ENCODE results near the gene MADCAM1. TPM values are rescaled to one million over a fixed set of nuclear protein-coding genes. Genes with fewer than 3 reads are reported as not detected.

Gene MADCAM1
- total and polyA plus RNA-seq, 2 of the 8 experiments (the other 6 are each of a cell fraction or from before 2014, with no cell fraction given) = 2.3 to 3.0 TPM

GRCh38 chr19:488505-489417, 7.5 kb upstream of the MADCAM1 start:
- Histone ChIP-seq H3K56ac (replicated peaks; ENCODE audit: insufficient read length, low read depth, low read length) (peak overlapping the region; percentile 69), H3K79me2 (ENCODE audit: control insufficient read depth in 1 of 2, insufficient read depth in 2 of 2, low read length in 2 of 2) (no peaks in the 10 kb centered on the region), H3K9me3 (ENCODE audit: insufficient read depth in 2 of 2, low read depth in 1 of 2, low read length in 1 of 2) (peaks cover 0 to 2% of the 10 kb centered on the region in 2 experiments; a peak in 1 of 4 replicates), H3K4me3 (ENCODE audit: extremely low read depth in 1 of 4, insufficient read depth in 2 of 4, low read depth in 3 of 4, low read length in 4 of 4) (peak overlapping the region; percentile 62 to 85 (median 76)), H2BK15ac (ENCODE audit: low read length) (no peak overlapping the region), H3K18ac (ENCODE audit: extremely low read depth, low read length) (peak overlapping the region; percentile 32), H3K36me3 (ENCODE audit: control insufficient read depth in 2 of 4, insufficient read depth in 4 of 4, low read length in 3 of 4) (no peaks in the 10 kb centered on the region), H3K14ac (ENCODE audit: insufficient read length) (no peak overlapping the region), H3K9ac (replicated peaks in 1 of 4; ENCODE audit: extremely low read depth in 1 of 4, low read depth in 3 of 4, low read length in 3 of 4) (peak overlapping the region; percentile 6 to 84 (median 68); a peak in 6 of 7 replicates), H3K4me2 (ENCODE audit: insufficient read depth in 1 of 2, low read depth in 2 of 2, low read length in 2 of 2) (peak overlapping the region; percentile 60 to 97), H4K20me1 (replicated peaks in 1 of 2; ENCODE audit: control insufficient read depth in 1 of 2, insufficient read depth in 2 of 2, low read length in 2 of 2) (peaks cover 0 to 3% of the 10 kb centered on the region in 2 experiments), H2BK120ac (replicated peaks; ENCODE audit: low read depth, low read length) (no peak overlapping the region), H3K79me1 (ENCODE audit: low read depth, low read length) (no peaks in the 10 kb centered on the region; the same call in 1 of the 2 replicates), H4K5ac (ENCODE audit: insufficient read length, low read depth, low read length) (peak overlapping the region; percentile 85), H3K4ac (replicated peaks; ENCODE audit: insufficient read length, low read depth, low read length) (no peak overlapping the region), H3K27ac (ENCODE audit: low read depth, low read length) (peak overlapping the region; percentile 48; the same call in 1 of the 2 replicates), H4K8ac (ENCODE audit: extremely low read depth, insufficient read depth, low read length) (peak overlapping the region; percentile 96; the same call in 1 of the 2 replicates), H3K4me1 (replicated peaks in 1 of 4; ENCODE audit: control insufficient read depth in 3 of 4, insufficient read depth in 4 of 4, low read length in 3 of 4) (peaks cover 0 to 16% (median 10%) of the 10 kb centered on the region in 4 experiments; a peak in 6 of 7 replicates), H3K23me2 (ENCODE audit: low read depth, low read length) (peaks cover 5% of the 10 kb centered on the region; the same call in 1 of the 2 replicates), H2BK12ac (ENCODE audit: low read depth, low read length) (no peak overlapping the region), H4K91ac (replicated peaks; ENCODE audit: insufficient read length, low read length) (no peak overlapping the region), H2AFZ (ENCODE audit: low read length) (no peak overlapping the region), H2BK20ac (ENCODE audit: low read length) (no peak overlapping the region), H2AK5ac (ENCODE audit: low read depth, low read length) (no peak overlapping the region), H2BK5ac (ENCODE audit: low read depth, low read length) (peak overlapping the region; percentile 60; the same call in 1 of the 2 replicates), H3K23ac (ENCODE audit: insufficient read length) (no peak overlapping the region), H3K27me3 (replicated peaks in 1 of 4; ENCODE audit: control insufficient read depth in 3 of 4, extremely low read depth in 1 of 4, insufficient read depth in 3 of 4, low read length in 3 of 4) (no peaks in the 10 kb centered on the region; a peak in 2 of 7 replicates)
- DNase-seq (ENCODE audit: low read depth in 1 of 2, low spot score in 2 of 2) = peak; percentile 60 to 97
- ChIA-PET CTCF (ENCODE audit: partially characterized antibody) (interaction anchor here (0.6 to 5.8 kb wide), 9 partner anchors 11 to 142 kb away, joined by 3 to 23 read pairs (median 5); no protein-coding TSS in a partner anchor), POLR2A (ENCODE audit: partially characterized antibody) (interaction anchor here (0.6 to 2.5 kb wide), 6 partner anchors 9 to 142 kb away, joined by 3 to 9 read pairs (median 4); a partner anchor contains a TSS)
- 1% methylated on average over 49 of the region's 114 CpGs; no CpG with 5 or more reads in 1 of the 2 experiments for WGBS, 2 experiments (ENCODE audit: extremely low coverage in 1 of 2, insufficient coverage in 1 of 2, insufficient read length in 1 of 2, insufficient replicate concordance in 2 of 2, low coverage in 1 of 2, low lambda C conversion rate in 2 of 2, missing lambda C conversion rate in 1 of 2)
- FAIRE-seq = no peak
- no peak for TF ChIP-seq SAP30 (IDR thresholded peaks at IDR 0.05; ENCODE audit: insufficient read depth, insufficient replicate concordance, low read length)
- peak; percentile 69; the same call in 1 of the 2 replicates for TF ChIP-seq SIX5 (IDR thresholded peaks at IDR 0.05; ENCODE audit: low read depth, low read length)
- no peak for TF ChIP-seq JUND (IDR thresholded peaks at IDR 0.05; ENCODE audit: low read length)
- no peak for TF ChIP-seq SRF (IDR thresholded peaks at IDR 0.05; ENCODE audit: low read depth, low read length)
- TF ChIP-seq SP1 (IDR thresholded peaks at IDR 0.05; ENCODE audit: low read depth, low read length) = no peak
- peak; percentile 77 for TF ChIP-seq PHF8 (conservative IDR thresholded peaks at IDR 0.05; ENCODE audit: low read depth, low read length)
- no peak for TF ChIP-seq RAD21 (IDR thresholded peaks at IDR 0.05 in 1 of 2, conservative IDR thresholded peaks at IDR 0.05 in 1 of 2; ENCODE audit: low read depth in 2 of 2, low read length in 2 of 2)
- no peak for TF ChIP-seq FOSL1 (IDR thresholded peaks at IDR 0.05; ENCODE audit: insufficient read depth, low read depth, low read length)
- no peak for TF ChIP-seq ASH2L (IDR thresholded peaks at IDR 0.05; ENCODE audit: low read length)
- TF ChIP-seq RXRA (IDR thresholded peaks at IDR 0.05; ENCODE audit: insufficient read depth, low read depth, low read length) = no peak
